ENCODE data around the gene GARIN5A.
A peak's percentile ranks its signal among the peaks of the same experiment; 100 is the strongest.
"Not testable (repeated sequence)": the region's sequence is repeated elsewhere in the genome, so short reads cannot be mapped to it uniquely, and the experiment has no call there.

Gene GARIN5A

GRCh38 chr19:50465000-50465399 is 11.6 kb downstream of the GARIN5A start:
- no peak for DNase-seq (ENCODE audit: low spot score)

- DNase-seq (ENCODE audit: low spot score): no peak
These were observed 12.3 kb downstream of the GARIN5A start for GRCh38 chr19:50464348-50464747.

- no peak for DNase-seq (ENCODE audit: low spot score)
These were observed 13.7 kb downstream of the GARIN5A start for GRCh38 chr19:50462970-50463369.

DNA sequence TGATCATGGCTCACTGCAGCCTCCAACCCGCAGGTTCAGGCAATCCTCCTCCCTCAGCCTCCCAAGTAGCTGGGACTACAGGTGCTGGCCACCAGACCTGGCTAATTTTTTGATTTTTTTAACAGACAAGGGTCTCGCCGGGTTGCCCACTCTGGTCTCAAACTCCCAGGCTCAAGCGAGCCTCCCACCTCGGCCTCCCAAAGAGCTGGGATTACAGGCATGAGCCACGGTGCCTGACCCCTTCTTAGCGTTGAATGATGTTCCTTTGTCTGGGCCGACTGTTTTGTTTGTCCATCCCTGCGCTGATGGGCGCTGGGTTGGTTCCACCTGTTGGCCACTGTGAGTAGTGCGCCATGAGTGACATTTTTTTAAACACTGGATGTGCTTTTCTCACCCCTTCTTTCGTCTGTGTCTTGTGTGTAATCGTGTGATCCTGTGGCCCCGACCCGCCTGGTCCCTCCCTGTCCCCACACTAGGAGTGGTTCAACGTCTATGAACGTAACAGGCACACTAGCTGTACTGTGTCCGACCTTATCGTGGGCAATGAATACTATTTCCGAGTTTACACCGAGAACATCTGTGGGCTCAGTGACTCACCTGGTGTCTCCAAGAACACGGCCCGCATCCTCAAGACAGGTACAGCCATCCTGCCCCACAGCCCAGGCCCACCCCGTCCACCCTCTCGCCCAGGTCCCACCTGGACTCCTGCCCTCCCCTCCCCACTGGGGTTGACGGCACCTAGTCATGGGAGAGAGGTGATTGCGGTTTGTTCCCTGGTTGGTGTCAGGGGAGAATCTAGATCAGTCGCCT is 15.4 kb downstream of the GARIN5A start:
- peak; percentile 49 for DNase-seq (ENCODE audit: low spot score)

- DNase-seq (ENCODE audit: low spot score): no peak
These were observed 16.4 kb downstream of the GARIN5A start for GRCh38 chr19:50460161-50460765.

DNA sequence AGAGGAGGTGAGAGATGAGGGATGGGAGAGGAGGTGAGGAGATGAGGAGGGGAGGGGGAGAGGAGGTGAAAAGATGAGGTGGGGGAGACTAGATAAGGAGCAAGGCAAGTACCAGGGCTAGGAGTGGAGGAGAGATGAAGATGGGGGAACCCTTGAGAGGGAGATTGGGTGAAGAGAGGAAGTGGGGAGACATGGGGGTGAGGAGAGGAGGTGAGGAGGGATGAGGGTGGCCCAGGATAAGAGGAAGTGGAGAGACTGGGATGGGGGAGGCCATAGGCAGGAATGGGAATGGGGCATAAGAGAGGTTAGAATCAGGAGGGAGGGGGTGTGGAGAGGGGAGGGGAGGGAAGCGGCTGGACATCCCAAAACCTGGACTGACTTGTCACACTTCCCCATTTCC is 17.0 kb downstream of the GARIN5A start:
- no peak for DNase-seq (ENCODE audit: low spot score)

DNA sequence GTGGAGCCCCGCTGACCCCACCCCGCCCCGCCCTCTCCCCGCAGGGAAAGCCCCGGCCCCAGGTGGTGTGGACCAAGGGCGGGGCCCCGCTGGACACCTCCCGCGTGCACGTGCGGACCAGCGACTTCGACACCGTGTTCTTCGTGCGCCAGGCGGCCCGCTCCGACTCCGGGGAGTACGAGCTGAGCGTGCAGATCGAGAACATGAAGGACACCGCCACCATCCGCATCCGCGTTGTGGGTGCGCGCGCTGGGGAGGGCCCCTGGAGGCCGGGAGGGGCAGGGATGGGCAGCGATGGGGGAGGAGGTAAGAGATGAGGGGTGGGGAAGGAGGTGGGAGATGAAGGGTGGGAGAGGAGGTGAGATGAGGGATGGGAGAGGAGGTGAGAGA is 17.6 kb downstream of the GARIN5A start:
- DNase-seq (ENCODE audit: low spot score): no peak

DNA sequence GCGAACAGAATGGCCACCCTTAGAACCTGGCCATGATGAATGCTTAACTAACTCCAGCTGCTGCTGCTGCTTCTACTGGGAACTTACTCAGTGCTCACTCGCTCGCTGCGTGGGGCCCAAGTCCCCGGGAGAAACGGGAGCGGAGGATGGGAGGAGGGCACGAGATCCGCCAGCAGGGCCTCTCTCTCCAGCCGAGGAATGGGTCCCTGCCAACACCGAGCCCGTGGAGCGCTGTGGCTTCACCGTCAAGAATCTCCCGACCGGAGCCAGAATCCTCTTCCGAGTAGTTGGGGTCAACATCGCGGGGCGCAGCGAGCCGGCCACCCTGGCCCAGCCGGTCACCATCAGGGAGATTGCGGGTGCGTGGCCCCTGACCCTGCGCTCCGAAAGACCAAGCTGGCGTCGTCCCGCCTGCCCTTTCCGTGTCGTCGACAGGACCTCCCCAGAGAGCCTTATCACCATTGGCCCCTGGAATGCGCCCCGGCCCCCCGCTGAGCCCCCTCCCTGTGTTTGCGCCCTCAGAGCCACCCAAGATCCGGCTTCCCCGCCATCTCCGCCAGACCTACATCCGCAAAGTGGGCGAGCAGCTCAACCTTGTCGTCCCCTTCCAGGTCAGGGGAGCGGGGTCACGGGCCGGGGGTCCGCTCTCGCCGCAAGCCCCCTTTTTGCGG is 18.1 kb downstream of the GARIN5A start:
- DNase-seq (ENCODE audit: low spot score): no peak

- no peak for DNase-seq (ENCODE audit: low spot score)
These were observed 19.3 kb downstream of the GARIN5A start for GRCh38 chr19:50457300-50457699.

DNA sequence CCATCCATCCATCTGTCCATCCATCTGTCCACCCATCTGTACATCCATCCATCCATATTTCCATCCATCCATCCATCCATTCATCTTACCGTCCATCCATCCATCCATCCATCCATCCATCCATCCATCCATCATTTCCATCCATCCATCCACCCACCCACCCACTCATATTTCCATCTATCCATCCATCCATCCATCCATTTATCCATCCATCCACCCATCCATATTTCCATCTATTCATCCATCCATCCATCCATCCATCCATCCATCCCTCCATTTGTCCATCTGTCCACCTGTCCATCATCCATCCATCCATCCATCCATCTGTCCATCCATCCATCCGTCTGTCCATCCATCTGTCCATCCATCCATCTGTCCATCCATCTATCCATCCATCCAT is 20.7 kb downstream of the GARIN5A start:
- DNase-seq (ENCODE audit: low spot score): no peak

- no peak for DNase-seq (ENCODE audit: low spot score)
These were observed 23.4 kb downstream of the GARIN5A start for GRCh38 chr19:50453243-50453642.

DNA sequence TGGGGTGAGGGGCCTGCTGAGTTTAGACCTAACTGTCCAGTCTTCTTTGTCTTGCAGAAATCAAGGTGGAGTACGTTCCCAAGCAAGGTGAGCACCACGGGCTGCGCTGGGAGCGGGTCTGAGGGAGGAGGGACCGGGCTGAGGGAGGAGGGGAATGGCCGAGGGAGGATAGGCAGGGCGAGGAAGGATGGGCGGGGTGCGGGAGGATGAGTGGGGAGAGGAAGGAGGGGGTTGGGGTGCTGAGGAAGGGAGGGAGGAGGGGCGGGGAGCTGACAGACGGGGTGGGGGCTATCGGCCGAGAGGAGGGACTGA is 25.5 kb downstream of the GARIN5A start:
- no peak for DNase-seq (ENCODE audit: low spot score)

DNA sequence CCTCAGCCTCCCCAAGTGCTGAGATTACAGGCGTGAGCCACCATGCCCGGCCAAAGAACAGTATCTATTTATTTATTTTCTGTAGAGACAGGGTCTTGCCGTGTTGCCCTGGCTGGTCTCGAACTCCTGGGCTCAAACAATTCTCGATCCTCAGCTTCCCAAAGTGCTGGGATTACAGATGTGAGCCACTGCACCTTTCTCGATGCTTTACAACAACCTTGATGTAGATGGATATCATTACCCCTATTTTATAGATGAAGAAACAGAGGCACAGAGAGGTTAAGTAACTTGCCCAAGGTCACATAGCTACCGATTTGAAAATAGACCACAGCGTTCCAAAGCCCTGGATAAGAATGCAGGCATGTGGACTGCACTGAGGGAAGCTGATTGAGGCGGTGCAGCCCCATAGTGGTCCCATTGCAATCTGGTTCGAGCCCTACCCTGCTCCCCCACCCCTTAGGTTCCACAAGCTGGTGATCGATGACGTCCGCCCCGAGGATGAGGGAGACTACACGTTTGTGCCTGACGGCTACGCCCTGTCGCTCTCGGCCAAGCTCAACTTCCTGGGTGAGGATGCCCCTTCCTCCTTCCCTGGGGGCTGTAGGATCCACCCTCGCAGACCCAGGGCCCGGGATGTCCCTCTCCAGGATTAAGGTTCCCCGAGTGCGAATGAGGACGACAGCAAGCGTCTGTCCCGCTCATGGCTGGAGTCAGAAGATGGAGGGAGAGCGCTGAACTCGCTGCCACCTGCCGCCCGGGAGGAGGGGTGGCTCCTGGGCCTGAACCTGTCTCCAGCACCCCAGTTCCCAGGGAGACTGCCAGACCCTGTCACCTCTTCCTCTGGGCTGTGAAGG is 26.1 kb downstream of the GARIN5A start:
- DNase-seq (ENCODE audit: low spot score): no peak

DNA sequence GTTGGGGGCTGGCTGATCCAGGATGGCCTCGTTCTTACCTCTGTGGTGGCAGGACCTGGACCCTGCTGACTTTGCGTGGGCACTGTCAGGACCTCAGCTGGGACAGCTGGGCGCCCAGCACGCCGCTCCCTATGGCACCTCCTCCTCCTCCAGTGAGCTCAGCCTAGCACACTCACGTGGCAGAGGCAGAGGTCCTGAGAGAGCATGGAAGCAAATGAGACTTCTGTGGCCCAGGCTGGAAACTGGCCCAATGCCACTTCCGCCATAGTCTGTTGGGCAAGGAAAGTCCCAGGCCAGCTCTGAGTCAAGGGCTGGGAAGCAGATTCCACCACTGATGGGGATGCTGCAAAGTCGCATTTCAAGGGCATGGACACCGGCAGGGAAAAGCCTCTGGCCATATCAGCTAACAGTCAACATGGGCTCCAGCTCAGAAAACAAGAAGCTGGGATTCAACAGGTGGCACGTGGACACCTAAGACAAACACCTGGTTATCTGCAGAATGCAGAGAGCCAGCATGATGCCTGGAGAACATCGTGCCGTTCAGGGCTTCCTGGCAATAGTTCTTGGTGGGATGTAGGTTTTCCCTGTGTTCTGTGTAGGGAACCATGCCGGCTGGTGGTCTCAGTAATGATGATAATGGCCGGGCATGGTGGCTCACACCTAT is 27.3 kb downstream of the GARIN5A start:
- no peak for DNase-seq (ENCODE audit: low spot score)

- no peak for DNase-seq (ENCODE audit: low spot score)
These were observed 28.9 kb downstream of the GARIN5A start for GRCh38 chr19:50447750-50448149.

DNA sequence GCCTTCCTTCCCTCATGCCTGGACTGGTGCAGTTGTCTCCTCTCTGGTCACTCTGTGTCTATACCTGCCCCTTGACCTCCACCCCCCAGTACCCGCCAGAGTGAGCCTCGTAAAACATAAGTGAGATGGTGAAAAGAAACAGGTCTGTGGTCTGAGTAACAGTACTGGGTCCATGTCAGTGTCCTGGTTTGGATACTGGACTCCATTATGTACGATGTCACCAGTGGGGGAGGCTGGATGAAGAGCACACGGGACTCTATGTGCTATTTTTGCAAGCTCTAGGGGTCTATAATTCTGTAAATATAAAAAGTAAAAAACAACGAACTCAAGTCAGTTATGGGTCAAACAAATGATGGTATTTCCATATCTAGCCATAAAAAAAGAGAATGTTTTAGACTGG is 29.6 kb downstream of the GARIN5A start:
- DNase-seq (ENCODE audit: low spot score): no peak

DNA sequence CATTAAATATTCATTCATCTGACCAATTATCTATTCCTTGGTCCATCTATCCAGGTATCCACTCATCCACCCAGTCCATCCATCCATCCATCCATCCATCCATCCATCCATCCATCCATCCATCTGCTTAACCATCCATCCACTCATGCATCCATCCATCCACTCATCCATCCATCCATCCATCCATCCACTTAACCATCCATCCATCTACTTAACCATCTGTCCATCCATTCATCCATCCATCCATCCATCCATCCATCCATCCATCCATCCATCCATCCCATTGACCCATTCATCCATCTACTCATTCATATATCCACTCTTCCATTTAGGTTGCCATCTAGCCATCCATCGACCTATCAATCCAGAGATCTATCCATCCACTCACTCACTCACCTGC is 32.6 kb downstream of the GARIN5A start:
- DNase-seq (ENCODE audit: low spot score): no peak

DNA sequence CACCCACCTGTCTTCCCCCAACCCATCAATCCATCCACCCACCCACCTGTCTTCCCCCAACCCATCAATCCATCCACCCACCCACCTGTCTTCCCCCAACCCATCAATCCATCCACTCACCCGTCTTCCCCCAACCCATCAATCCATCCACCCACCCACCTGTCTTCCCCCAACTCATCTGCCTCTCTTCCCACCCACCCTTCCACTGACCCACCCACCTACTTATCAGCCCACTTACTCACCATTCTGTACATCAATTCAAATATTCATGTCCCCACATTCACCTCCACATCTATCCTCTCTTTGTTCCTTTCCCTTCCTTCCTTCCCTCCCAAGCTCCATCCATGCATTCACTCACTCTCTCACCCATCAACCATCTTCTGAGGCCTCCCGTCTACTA is 37.5 kb downstream of the GARIN5A start:
- DNase-seq (ENCODE audit: low spot score): not testable (repeated sequence)

- DNase-seq (ENCODE audit: low spot score): no peak
These were observed 38.7 kb downstream of the GARIN5A start for GRCh38 chr19:50437862-50438449.

DNA sequence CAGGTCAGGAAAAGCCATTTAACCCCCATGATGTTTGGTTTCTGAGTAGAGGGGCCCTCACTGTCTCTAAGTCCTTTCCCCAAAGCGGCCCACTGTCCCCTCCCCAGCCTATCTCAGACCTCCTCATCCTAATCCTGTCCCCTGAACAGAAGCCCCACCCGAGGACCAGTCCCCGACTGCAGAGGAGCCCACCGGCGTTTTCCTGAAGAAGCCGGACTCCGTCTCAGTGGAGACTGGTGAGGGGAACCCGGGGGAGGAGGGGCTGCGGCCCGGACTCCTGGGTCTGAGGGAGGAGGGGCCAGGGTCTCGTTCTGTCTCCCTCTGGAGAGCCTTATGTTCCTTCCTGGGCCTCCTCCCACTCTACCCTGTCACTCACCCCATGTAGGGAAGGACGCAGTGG is 41.0 kb downstream of the GARIN5A start:
- DNase-seq (ENCODE audit: low spot score): no peak

GRCh38 chr19:50435221-50435620 is 41.4 kb downstream of the GARIN5A start:
- no peak for DNase-seq (ENCODE audit: low spot score)

GRCh38 chr19:50434525-50434924 is 42.1 kb downstream of the GARIN5A start:
- no peak for DNase-seq (ENCODE audit: low spot score)
